Lung (tissue), 12 donors: ENCODE results near the gene MCEMP1. TPM values are rescaled to one million over a fixed set of nuclear protein-coding genes. Genes with fewer than 3 reads are reported as not detected.

Experiments used
- ATAC-seq: fragments of 200-7000 bp; cut with Tn5 transposase; one replicate; pipeline ENCODE4 v1.9.1; 2020; ENCODE audit warnings: moderate number of reproducible peaks; ENCODE audit not compliant: insufficient read depth, low FRiP score
- DNase-seq, 3 donors: peaks; one replicate each; pipeline ENCODE4 v3.0.0-alpha.2; 2013 to 2017
- H3K27ac ChIP-seq, 2 donors: one replicate each; pipeline ENCODE4 v1.5.1; 2013; ENCODE audit warnings: mild to moderate bottlenecking in 2 of 2, moderate library complexity in 2 of 2, control low read depth in 1 of 2, inconsistent platforms in 1 of 2, low read depth in 1 of 2, low read length in 1 of 2
- H3K27me3 ChIP-seq, 3 donors: one replicate each; pipeline ENCODE4 v1.5.1; 2013; ENCODE audit warnings: low read length in 2 of 3; ENCODE audit not compliant: control insufficient read depth in 3 of 3, insufficient read depth in 3 of 3
- H3K36me3 ChIP-seq, 4 donors: one replicate each; pipeline ENCODE4 v1.5.1; 2013; ENCODE audit warnings: low read length in 4 of 4, mild to moderate bottlenecking in 1 of 4, moderate library complexity in 1 of 4; ENCODE audit not compliant: control insufficient read depth in 4 of 4, insufficient read depth in 4 of 4
- H3K4me1 ChIP-seq, 5 donors: one replicate each; pipeline ENCODE4 v1.5.1; 2013; ENCODE audit warnings: low read length in 5 of 5, mild to moderate bottlenecking in 2 of 5, moderate library complexity in 1 of 5; ENCODE audit not compliant: control insufficient read depth in 5 of 5, insufficient read depth in 5 of 5
- H3K4me3 ChIP-seq: one replicate; pipeline ENCODE4 v1.5.1; 2013; ENCODE audit warnings: mild to moderate bottlenecking, control low read depth, moderate library complexity
- H3K9ac ChIP-seq, 2 donors: one replicate each; pipeline ENCODE4 v1.5.1; 2013; ENCODE audit warnings: low read length in 2 of 2, control low read depth in 1 of 2; ENCODE audit not compliant: insufficient read depth in 1 of 2
- H3K9me3 ChIP-seq, 4 donors: one replicate each; pipeline ENCODE4 v1.5.1; 2013; ENCODE audit warnings: low read length in 3 of 4, mild to moderate bottlenecking in 1 of 4, moderate library complexity in 1 of 4; ENCODE audit not compliant: control insufficient read depth in 4 of 4, insufficient read depth in 3 of 4
- CTCF ChIP-seq: IDR thresholded peaks from 2 replicates; pipeline ENCODE4 v1.5.1; 2012; ENCODE audit warnings: mild to moderate bottlenecking; ENCODE audit errors: control extremely low read depth, extremely low read depth
- WGBS, 2 donors: extraction: QIAGEN DNeasy Blood & Tissue Kit; methylation state at CpG; one replicate each; pipeline ENCODE4 v1.1.7; 2013; 5-methylcytosine and 5-hydroxymethylcytosine counted together
- polyA plus RNA-seq, 2 donors: library from polyadenylated mRNA; stranded (reverse); fragments of 200-250 nt; gene quantifications; one replicate each; pipeline ENCODE4 v1.2.1, GENCODE V29; 2013
- total RNA-seq, 2 donors: library from RNA; depleted of rRNA in 1 of 2; stranded (reverse); fragments of >200 nt in 1 of 2; gene quantifications; one replicate each; pipeline ENCODE4 v1.2.1, GENCODE V29; 2014 to 2021
- donor health status: control.
- donor health status: control.
- donor health status: Bipolar disorder and iron deficiency.
- donor health status: healthy.
- donor health status: DM: yes; HTN: yes; CAD: no.

MCEMP1 gene
- total and polyA plus RNA-seq, 4 donors = 2.5 to 298 (median 50.1) TPM

GRCh38 chr19:7685546-7686445, 8.9 kb downstream of the MCEMP1 start:
- no peaks in the 10 kb centered on the region for H3K9me3 ChIP-seq
- H3K27ac ChIP-seq = no peak overlapping the region
- TF ChIP-seq CTCF = no peak
- no peak for ATAC-seq
- peaks cover 0 to 10% (median 4%) of the 10 kb centered on the region in 5 donors for H3K4me1 ChIP-seq
- no peak overlapping the region for H3K9ac ChIP-seq
- peaks cover 0 to 5% (median 0%) of the 10 kb centered on the region in 3 donors for H3K27me3 ChIP-seq
- H3K36me3 ChIP-seq = peaks cover 0 to 16% (median 6%) of the 10 kb centered on the region in 4 donors
- DNase-seq = no peak
- no peak overlapping the region for H3K4me3 ChIP-seq
- WGBS, 2 donors = 63 to 75% methylated on average over 17 to 19 of the region's 19 CpGs

DNA sequence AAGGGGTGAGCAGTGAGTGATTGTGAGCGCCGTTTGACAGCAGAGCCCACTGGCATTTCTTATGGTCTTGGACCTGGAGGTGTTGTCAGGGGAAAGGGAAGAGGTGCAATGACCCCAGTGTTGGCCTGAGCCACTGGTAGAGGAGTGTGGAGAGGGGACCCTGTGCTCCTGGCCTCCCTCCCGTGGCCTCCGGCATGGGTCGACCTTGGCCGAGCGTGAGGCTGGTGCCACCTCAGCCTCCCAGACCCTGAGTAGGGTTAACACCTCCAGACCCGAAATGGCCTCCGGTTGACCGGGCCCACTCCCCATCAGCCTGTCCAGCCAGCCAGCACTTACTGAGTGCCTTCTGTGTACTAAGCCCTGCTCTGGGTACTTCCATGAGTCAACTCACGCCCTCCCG, 10.3 kb downstream of the MCEMP1 start:
- TF ChIP-seq CTCF = no peak
- Histone ChIP-seq H3K36me3 (peaks cover 0 to 15% (median 4%) of the 10 kb centered on the region in 4 donors), H3K4me1 (peaks cover 0 to 2% (median 0%) of the 10 kb centered on the region in 5 donors), H3K4me3 (no peak overlapping the region), H3K27ac (no peak overlapping the region), H3K9me3 (peaks cover 0 to 5% (median 0%) of the 10 kb centered on the region in 4 donors), H3K27me3 (peaks cover 0 to 5% (median 0%) of the 10 kb centered on the region in 3 donors), H3K9ac (no peak overlapping the region)
- no peak for ATAC-seq
- no peak for DNase-seq
- 88 to 93% methylated on average over 12 of the region's 12 CpGs for WGBS, 2 donors

GRCh38 chr19:7689165-7689564, 12.3 kb downstream of the MCEMP1 start:
- ATAC-seq (no peak), DNase-seq (no peak)
- H3K36me3 ChIP-seq = peaks cover 0 to 2% (median 0%) of the 10 kb centered on the region in 4 donors
- H3K4me1 ChIP-seq = no peaks in the 10 kb centered on the region
- no peak overlapping the region for H3K9ac ChIP-seq
- WGBS, 2 donors = 27 to 37% methylated on average over 23 of the region's 23 CpGs
- no peak for TF ChIP-seq CTCF
- no peak overlapping the region for H3K4me3 ChIP-seq
- H3K9me3 ChIP-seq = peaks cover 0 to 8% (median 0%) of the 10 kb centered on the region in 4 donors
- peaks cover 0 to 5% (median 0%) of the 10 kb centered on the region in 3 donors for H3K27me3 ChIP-seq
- H3K27ac ChIP-seq = no peak overlapping the region
